PC-3 (cell line): ENCODE measurements around the gene ADORA1.

Source experiments
- EZH2 ChIP-seq: fragments of 300-600 bp; sonication (generic); IDR thresholded peaks from one replicate; pipeline ENCODE4 v1.6.1; 2017; ENCODE audit warnings: antibody characterized with exemption, mild to moderate bottlenecking, low read length; ENCODE audit not compliant: unreplicated experiment
- EZH2phosphoT487 ChIP-seq: fragments of 300-600 bp; sonication (generic); IDR thresholded peaks from 2 replicates; pipeline ENCODE4 v1.6.1; 2018; ENCODE audit warnings: mild to moderate bottlenecking, antibody characterized with exemption, low read length, borderline replicate concordance
- TF ChIP-seq, protein P1 (sequence below): fragments of 300-600 bp; sonication (generic); conservative IDR thresholded peaks from 2 replicates; pipeline ENCODE4 v1.5.1; 2017; ENCODE audit warnings: antibody characterized with exemption, low read depth, mild to moderate bottlenecking, low read length

DNA sequence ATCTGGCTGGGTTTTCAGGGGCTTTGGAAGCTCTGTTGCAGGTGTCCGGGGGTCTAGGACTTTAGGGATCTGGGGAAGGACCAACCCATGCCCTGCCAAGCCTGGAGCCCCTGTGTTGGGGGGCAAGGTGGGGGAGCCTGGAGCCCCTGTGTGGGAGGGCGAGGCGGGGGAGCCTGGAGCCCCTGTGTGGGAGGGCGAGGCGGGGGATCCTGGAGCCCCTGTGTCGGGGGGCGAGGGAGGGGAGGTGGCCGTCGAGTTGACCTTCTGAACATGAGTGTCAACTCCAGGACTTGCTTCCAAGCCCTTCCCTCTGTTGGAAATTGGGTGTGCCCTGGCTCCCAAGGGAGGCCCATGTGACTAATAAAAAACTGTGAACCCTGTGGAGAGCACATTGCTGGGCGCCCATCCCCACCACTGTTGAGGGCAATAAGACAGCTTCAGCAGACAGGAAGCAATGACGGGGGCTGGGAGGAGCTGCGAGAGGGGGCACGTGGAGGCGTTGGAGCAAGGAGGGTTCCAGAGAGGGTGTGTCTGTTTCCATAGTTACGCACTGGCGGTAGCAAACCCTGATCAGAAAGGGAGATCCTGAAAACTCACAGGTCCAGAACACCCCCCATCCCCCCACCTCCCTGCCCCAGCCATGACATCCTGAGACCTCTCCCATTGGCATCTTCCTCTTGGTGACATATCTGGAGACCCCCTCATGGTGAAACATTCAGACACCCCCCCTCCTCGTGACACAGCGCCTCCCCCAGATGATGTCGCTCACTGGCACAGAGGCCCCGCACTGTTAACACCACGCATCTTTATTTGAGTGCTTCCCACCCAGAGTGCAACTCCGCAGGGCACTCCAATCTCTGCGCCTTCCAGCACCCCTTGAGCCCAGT lies 39.7 kb downstream of the ADORA1 start:
- TF ChIP-seq, protein P1, sequence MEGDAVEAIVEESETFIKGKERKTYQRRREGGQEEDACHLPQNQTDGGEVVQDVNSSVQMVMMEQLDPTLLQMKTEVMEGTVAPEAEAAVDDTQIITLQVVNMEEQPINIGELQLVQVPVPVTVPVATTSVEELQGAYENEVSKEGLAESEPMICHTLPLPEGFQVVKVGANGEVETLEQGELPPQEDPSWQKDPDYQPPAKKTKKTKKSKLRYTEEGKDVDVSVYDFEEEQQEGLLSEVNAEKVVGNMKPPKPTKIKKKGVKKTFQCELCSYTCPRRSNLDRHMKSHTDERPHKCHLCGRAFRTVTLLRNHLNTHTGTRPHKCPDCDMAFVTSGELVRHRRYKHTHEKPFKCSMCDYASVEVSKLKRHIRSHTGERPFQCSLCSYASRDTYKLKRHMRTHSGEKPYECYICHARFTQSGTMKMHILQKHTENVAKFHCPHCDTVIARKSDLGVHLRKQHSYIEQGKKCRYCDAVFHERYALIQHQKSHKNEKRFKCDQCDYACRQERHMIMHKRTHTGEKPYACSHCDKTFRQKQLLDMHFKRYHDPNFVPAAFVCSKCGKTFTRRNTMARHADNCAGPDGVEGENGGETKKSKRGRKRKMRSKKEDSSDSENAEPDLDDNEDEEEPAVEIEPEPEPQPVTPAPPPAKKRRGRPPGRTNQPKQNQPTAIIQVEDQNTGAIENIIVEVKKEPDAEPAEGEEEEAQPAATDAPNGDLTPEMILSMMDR, result no peak
- TF ChIP-seq EZH2 (no peak), EZH2phosphoT487 (no peak)
